GM11168 (cell line): Measurements from ENCODE around the gene RPGRIP1L.
"Not testable (repeated sequence)": the region's sequence is repeated elsewhere in the genome, so short reads cannot be mapped to it uniquely, and the experiment has no call there.

ENCODE experiments used
- in situ Hi-C: fragments of 300-500 bp; cut with MboI; formaldehyde crosslinking; loops from one replicate; pipeline ENCODE4 v1.12.0; 2022; ENCODE audit warnings: low sequenced_read_pairs; ENCODE audit not compliant: unreplicated experiment

The RPGRIP1L gene

DNA sequence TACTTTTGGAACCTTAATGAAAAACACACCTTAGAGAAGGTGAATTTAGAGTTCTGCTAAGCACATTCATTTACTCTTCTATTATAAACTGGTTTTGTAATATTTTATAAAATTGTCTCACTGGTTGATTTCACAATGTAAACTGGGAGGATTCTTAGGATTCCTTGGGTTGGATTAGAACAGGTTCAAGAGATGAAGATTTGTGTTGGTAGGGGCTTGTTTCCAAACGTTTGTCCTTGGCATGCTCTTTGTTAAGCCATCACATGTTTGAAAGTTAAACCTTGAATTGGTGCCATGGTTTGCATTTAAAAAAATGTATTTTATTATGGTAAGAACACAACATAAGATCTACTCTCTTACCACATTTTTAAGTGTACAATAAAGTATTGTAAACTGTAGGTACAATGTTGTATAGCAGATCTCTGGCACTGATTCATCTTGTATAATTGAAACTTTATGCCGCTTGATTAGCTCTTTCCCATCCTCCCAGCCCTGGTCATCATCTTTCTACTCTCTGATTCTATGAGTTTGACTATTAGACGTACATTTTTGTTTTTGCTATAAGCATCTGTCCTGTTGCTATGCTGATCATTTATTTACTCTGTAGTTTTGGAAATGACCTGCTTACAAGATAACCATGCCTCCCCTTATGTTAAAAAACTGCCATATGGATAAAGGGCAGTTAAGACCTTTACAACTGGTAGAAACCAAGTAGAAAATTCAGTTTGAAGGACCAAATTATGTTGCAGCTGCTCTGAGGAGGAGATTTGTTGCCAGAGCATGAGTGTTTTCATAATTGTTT, 9.9 kb upstream of the RPGRIP1L start:
- in situ Hi-C loops, result no loop called here

DNA sequence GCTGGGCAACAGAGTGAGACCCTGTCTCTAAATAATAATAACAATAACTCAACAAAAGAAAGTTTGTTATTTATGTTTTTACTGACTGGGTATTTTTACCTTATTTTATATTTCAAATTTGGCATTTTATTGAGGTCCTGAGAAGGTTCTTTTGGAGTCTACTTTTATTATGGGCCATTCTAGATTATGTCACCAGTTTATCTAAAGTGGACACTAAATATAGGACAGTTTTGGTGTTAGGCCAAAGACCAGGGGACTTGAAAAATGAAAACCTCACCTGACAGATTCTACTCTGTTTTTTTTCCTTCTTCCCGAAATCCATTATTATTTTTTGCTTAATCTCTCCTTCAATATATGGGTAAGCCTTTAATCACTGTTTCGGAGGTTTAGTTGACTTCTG, 8.4 kb upstream of the RPGRIP1L start:
- in situ Hi-C loops, result no loop called here

DNA sequence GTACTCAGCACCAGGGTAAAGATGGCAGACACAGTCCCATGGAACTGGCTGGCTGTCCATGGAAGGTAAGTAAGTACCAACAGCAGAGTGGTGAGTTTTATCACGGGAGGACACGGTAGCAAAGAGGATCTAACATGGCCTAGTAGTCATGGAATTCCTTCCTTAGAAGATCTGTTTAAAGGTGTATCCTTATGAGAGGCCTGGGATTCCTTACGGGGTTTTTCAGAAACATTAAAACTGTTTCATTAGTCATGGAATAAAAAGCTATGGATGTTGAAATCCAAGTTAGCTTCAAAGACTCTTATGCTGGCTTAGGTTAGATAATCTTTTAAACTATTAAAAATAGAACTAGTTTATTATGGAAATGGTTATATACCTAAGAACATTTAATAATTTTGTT, 7.7 kb upstream of the RPGRIP1L start:
- in situ Hi-C loops, result no loop called here

- in situ Hi-C loops, result no loop called here
Measured at GRCh38 chr16:53708490-53708889, 4.8 kb upstream of the RPGRIP1L start.

GRCh38 chr16:53707671-53708070, 4.0 kb upstream of the RPGRIP1L start:
- in situ Hi-C loops, result no loop called here

GRCh38 chr16:53704445-53704813, 770 bp upstream of the RPGRIP1L start:
- in situ Hi-C loops, result no loop called here

DNA sequence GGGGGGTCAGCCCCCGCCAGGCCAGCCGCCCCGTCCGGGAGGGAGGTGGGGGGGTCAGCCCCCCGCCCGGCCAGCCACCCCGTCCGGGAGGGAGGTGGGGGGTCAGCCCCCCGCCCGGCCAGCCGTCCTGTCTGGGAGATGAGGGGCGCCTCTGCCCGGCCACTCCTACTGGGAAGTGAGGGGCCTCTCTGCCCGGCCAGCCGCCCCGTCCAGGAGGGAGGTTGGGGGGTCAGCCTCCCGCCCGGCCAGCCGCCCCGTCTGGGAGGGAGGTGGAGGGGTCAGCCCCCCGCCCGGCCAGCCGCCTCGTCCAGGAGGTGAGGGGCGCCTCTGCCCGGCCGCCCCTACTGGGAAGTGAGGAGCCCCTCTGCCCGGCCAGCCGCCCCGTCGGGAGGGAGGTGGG, 5.4 kb downstream of the RPGRIP1L start:
- in situ Hi-C loops, result not testable (repeated sequence)

GRCh38 chr16:53695070-53695469, 8.6 kb downstream of the RPGRIP1L start:
- in situ Hi-C loops, result no loop called here

GRCh38 chr16:53693320-53693719, 10.3 kb downstream of the RPGRIP1L start:
- in situ Hi-C loops, result no loop called here

GRCh38 chr16:53692146-53692545, 11.5 kb downstream of the RPGRIP1L start:
- in situ Hi-C loops, result no loop called here

DNA sequence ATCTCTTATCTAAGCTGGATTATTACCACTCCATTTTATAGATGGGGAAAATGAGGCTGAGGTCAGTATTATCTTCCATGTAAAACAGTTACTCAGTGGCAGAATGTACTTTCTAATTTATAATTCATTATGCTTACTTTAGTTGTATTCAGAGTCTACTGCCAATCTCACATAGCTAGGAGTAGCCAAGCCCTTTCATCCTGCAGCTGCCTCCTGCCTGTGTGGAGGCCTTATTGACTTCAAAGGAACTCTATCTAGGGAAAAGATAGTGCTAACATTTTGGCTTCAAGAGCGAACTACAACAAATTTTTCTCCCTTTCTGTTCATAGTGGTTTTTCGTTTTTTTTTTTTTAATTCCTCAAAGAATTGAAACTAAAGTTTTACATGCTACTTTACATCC, 12.9 kb downstream of the RPGRIP1L start:
- in situ Hi-C loops, result no loop called here

DNA sequence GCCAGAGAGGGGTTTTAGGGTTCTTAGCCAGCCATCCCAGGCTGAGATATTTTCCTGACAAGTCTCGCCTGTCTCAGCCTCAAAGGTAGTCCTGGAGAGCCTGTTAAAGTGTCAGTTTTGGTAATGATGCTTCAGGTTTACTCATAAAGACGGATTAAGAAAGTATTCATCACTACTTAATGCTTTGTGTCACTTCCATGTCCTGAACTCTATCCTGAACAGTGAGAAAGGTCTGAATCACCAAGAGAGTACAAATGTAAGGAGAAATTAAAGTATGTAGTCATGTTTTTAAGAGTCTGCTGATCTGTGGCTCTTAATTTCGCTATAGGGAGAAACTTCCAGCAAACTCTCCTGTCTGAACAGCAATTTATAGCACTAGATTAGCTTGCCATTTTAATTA, 14.0 kb downstream of the RPGRIP1L start:
- in situ Hi-C loops, result no loop called here

- in situ Hi-C loops, result no loop called here
Measured at GRCh38 chr16:53686710-53687109, 16.9 kb downstream of the RPGRIP1L start.

- in situ Hi-C loops, result not testable (repeated sequence)
Measured at GRCh38 chr16:53685334-53685733, 18.3 kb downstream of the RPGRIP1L start.

DNA sequence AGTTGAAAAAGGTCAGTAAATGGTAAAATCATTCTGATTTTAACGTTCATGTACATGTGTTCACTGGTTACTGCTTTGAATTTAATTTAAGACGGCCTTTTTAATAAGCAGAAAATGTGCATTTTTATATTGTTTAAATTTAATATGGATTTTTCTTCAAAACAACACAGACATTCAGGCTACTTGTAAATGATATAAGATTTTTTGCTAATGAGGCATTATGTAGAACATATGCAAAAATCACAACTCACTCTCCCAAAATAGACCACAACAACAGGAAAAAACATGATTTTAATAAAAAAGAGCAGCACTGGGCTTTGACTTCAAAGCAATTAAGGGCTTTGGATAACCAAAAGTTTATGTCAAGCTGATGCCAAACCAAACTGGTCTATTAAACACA, 22.3 kb downstream of the RPGRIP1L start:
- in situ Hi-C loops, result no loop called here

DNA sequence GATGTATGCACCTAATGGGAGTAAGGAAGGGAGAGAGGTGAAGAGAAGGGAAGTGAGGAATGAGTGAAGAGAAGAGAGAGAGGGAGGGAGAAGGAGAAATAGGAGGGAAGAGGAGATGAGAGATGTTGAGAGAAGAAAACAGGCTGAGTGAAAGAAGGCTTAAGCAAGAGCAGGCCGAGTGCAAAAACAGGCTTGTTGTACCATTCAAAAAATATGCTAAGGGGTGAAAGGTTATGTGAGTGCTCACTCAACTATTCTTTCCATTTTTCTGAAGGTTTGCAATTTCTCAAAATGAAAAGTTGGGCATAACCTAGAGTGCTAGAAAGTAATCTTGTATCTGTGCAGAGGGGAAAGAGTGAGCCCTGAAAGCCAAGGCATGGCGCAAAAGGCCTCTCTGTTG, 22.9 kb downstream of the RPGRIP1L start:
- in situ Hi-C loops, result no loop called here

DNA sequence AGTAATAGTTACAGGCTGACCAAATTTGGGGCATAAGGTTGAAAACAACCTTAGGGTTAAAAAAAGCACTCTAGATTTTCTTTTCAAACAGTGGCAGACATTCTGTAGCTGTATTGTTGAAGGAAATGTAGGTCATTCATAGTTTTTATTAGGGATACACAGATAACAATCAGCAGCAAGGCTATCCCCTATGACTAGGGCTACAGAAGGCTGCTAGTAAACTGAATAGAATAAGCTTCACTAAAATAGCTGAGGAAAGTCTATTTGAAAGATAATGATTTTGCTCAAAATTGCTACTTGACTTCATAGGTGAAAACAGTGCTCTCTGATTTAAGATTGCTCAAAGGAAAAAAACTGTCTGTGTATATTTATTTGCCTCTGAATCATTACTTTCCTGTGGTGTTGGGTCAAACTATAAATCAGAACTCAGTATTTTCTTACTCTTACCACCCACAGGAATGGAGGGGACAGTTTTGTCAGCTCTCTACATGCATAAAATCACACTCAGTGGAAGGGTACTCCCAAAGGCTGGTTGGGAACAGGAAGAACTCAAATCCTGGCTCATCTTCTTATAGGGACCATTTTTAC, 24.8 kb downstream of the RPGRIP1L start:
- in situ Hi-C loops, result no loop called here

GRCh38 chr16:53678155-53678554, 25.5 kb downstream of the RPGRIP1L start:
- in situ Hi-C loops, result no loop called here

DNA sequence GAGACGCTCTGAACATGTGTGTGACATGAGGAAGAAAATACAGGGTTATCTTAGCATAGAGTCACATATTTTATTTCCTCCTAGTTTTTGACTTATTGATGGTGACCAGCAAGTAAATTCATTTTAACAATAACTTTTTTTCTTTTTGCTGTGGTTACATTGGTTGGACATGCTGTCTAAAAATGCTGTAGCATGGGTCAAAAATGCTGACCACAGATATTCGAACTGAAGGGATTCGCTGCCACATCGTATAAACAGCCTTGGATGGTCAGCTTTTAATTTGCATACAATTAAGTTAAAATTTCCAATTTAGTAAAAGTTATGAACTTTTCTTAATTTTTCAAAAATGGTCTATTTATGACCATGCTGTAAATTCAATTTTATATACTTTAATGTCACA, 30.5 kb downstream of the RPGRIP1L start:
- in situ Hi-C loops, result no loop called here

- in situ Hi-C loops, result no loop called here
Measured at GRCh38 chr16:53672461-53672860, 31.2 kb downstream of the RPGRIP1L start.

DNA sequence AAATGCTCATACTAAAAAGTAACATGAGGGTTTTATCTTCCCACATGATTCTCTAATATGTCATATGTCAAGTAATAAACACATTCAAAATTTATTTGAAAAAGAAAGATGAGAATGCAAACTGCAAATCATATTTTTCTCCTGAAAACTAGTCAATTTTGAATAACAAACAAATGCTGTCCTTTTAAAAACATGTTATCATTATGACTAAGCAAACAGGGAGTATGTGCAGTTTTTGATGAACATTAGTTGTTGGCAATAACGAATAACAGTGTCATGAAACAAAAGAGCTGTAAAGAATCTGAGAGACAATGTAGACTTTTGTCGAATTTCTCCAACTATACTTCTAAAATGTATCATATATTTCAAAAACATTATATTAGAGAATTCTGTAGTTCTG, 34.8 kb downstream of the RPGRIP1L start:
- in situ Hi-C loops, result no loop called here

DNA sequence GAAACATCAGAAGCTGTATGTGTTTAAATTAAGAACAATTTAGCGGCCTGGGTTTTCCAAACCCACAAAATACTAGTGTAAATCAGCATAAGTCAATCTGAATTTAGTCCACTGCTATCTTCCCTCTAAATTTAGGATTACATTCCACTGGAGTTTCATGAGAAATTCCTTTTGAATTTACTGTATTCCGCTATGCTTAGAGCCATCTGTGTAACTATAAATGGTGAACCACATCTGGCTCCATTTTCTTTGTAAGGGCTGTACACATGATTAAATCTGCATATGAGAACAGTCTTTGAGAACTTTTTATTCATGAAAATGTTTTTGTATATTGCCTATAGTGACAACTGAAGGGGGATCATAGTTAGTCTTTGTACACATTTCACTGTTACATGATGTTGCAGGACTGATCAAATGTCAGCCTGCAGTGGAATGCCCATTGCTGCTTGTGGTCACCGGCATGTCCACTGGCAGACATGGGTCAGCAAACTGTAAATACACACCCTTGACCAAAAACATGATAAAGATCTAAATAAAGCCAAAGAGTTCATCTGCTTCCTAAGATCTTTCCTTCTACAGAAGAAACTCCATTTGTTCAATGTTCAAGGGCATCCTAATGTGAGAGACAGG, 36.8 kb downstream of the RPGRIP1L start:
- in situ Hi-C loops, result no loop called here
